Astrocyte (in vitro differentiated cells and primary cell): Measurements from ENCODE around the gene UBE2E2. TPM values are rescaled to one million over a fixed set of nuclear protein-coding genes. Genes with fewer than 3 reads are reported as not detected.

Experiments used
- DNase-seq: peaks from one replicate; pipeline ENCODE4 v3.0.0-alpha.2; 2010; ENCODE audit warnings: low read depth
- FAIRE-seq: peaks from 2 replicates; lab custom pipeline; 2011; peaks lifted over from hg19 to GRCh38; lab: Jason Lieb, UNC
- H2AFZ ChIP-seq: 2 replicates; pipeline ENCODE4 v1.6.0; 2012; ENCODE audit warnings: low read depth, low read length, inconsistent platforms
- H3K27ac ChIP-seq: 2 replicates; pipeline ENCODE4 v1.5.1; 2011; ENCODE audit warnings: low read depth, low read length, inconsistent platforms
- H3K27me3 ChIP-seq: 2 replicates; pipeline ENCODE4 v1.6.0; 2011; ENCODE audit warnings: low read length, inconsistent platforms; ENCODE audit not compliant: insufficient read depth
- H3K36me3 ChIP-seq: 2 replicates; pipeline ENCODE4 v1.5.1; 2011; ENCODE audit warnings: low read length, inconsistent platforms; ENCODE audit not compliant: insufficient read depth
- H3K4me1 ChIP-seq: 2 replicates; pipeline ENCODE4 v1.5.1; 2011; ENCODE audit warnings: low read length, inconsistent platforms; ENCODE audit not compliant: insufficient read depth
- H3K4me2 ChIP-seq: 2 replicates; pipeline ENCODE4 v1.6.0; 2012; ENCODE audit warnings: low read length, inconsistent platforms
- H3K4me3 ChIP-seq: 2 replicates; pipeline ENCODE4 v1.5.1; 2011; ENCODE audit warnings: low read depth, mild to moderate bottlenecking, low read length, inconsistent platforms; ENCODE audit not compliant: insufficient read depth
- H3K79me2 ChIP-seq: 2 replicates; pipeline ENCODE4 v1.6.0; 2012; ENCODE audit warnings: mild to moderate bottlenecking, low read length, inconsistent platforms; ENCODE audit not compliant: insufficient read depth
- H3K9ac ChIP-seq: 2 replicates; pipeline ENCODE4 v1.6.0; 2012; ENCODE audit warnings: mild to moderate bottlenecking, low read length, inconsistent platforms
- H3K9me3 ChIP-seq: 2 replicates; pipeline ENCODE4 v1.5.1; 2012; ENCODE audit warnings: low read depth, mild to moderate bottlenecking, low read length, inconsistent platforms; ENCODE audit not compliant: insufficient read depth
- H4K20me1 ChIP-seq: 2 replicates; pipeline ENCODE4 v1.6.0; 2012; ENCODE audit warnings: low read length, inconsistent platforms; ENCODE audit not compliant: insufficient read depth
- H3K27ac Mint-ChIP-seq: one replicate; pipeline ENCODE4 v1.8.0; 2021; ENCODE audit warnings: mild to moderate bottlenecking, mixed read lengths; ENCODE audit not compliant: unreplicated experiment
- H3K27me3 Mint-ChIP-seq: one replicate; pipeline ENCODE4 v1.8.0; 2021; ENCODE audit warnings: low read depth, mixed read lengths; ENCODE audit not compliant: unreplicated experiment
- H3K36me3 Mint-ChIP-seq: one replicate; pipeline ENCODE4 v1.8.0; 2021; ENCODE audit warnings: low read depth, mixed read lengths; ENCODE audit not compliant: unreplicated experiment
- H3K4me1 Mint-ChIP-seq: one replicate; pipeline ENCODE4 v1.8.0; 2021; ENCODE audit warnings: low read depth, mixed read lengths; ENCODE audit not compliant: unreplicated experiment
- H3K4me3 Mint-ChIP-seq: one replicate; pipeline ENCODE4 v1.8.0; 2021; ENCODE audit warnings: mild to moderate bottlenecking, moderate library complexity, mixed read lengths; ENCODE audit not compliant: unreplicated experiment
- H3K9me3 Mint-ChIP-seq: one replicate; pipeline ENCODE4 v1.8.0; 2021; ENCODE audit warnings: mild to moderate bottlenecking, mixed read lengths; ENCODE audit not compliant: unreplicated experiment
- CTCF ChIP-seq: IDR thresholded peaks from 2 replicates; pipeline ENCODE4 v1.5.1; 2011; ENCODE audit warnings: low read depth, mild to moderate bottlenecking, inconsistent platforms, low read length, moderate library complexity; ENCODE audit not compliant: insufficient read depth
- EZH2 ChIP-seq: IDR thresholded peaks from 2 replicates; pipeline ENCODE4 v1.6.1; 2012; ENCODE audit warnings: mild to moderate bottlenecking, low read length, inconsistent platforms; ENCODE audit not compliant: insufficient read depth
- total RNA-seq: library from RNA; stranded (reverse); gene quantifications from 2 replicates; pipeline ENCODE4 v1.2.1, GENCODE V29; 2021

The UBE2E2 gene
- total RNA-seq, 1 donor from 2014 or later = 89.8 TPM

DNA sequence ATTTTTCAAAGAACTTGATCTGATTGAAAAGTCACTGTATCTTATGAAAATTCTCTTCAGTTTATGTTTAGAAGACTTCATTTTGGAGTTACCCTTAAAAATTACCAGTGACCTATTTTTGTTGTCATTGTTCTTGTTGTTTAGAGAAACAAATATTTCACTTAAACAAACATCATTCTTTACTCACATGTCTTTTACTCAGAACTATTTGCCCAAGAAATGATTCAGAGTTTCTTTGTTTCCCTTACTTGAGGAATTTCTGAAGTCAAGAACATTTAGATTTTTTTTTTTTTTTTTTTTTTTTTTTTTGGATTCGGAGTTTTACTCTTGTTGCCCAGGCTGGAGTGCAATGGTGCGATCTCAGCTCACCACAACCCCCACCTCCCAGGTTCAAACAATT, 343.1 kb downstream of the UBE2E2 start:
- Mint-ChIP-seq H3K4me1 (peaks cover 26% of the 10 kb centered on the region), H3K36me3 (peaks cover 11% of the 10 kb centered on the region), H3K27ac (no peak overlapping the region), H3K27me3 (no peaks in the 10 kb centered on the region), H3K9me3 (peaks cover 6% of the 10 kb centered on the region), H3K4me3 (no peak overlapping the region)
- H3K27me3 ChIP-seq = peaks cover 2% of the 10 kb centered on the region
- no peak overlapping the region for H3K4me3 ChIP-seq
- no peaks in the 10 kb centered on the region for H3K4me1 ChIP-seq
- H3K4me2 ChIP-seq = no peak overlapping the region
- DNase-seq = no peak
- FAIRE-seq = no peak
- TF ChIP-seq EZH2 (no peak), CTCF (no peak)
- no peaks in the 10 kb centered on the region for H3K9me3 ChIP-seq
- no peaks in the 10 kb centered on the region for H4K20me1 ChIP-seq
- no peak overlapping the region for H3K27ac ChIP-seq
- no peaks in the 10 kb centered on the region for H3K36me3 ChIP-seq
- H3K79me2 ChIP-seq = no peaks in the 10 kb centered on the region
- H3K9ac ChIP-seq = no peak overlapping the region
- H2AFZ ChIP-seq = no peak overlapping the region

- Histone ChIP-seq H3K36me3 (no peaks in the 10 kb centered on the region), H3K9ac (no peak overlapping the region), H3K27ac (no peak overlapping the region), H3K27me3 (peaks cover 2% of the 10 kb centered on the region), H4K20me1 (no peaks in the 10 kb centered on the region), H3K4me2 (no peak overlapping the region), H3K4me3 (no peak overlapping the region), H3K79me2 (no peaks in the 10 kb centered on the region), H3K4me1 (no peaks in the 10 kb centered on the region), H2AFZ (no peak overlapping the region), H3K9me3 (no peaks in the 10 kb centered on the region)
- H3K27me3 Mint-ChIP-seq = no peaks in the 10 kb centered on the region
- H3K4me3 Mint-ChIP-seq = no peak overlapping the region
- DNase-seq = no peak
- no peak for FAIRE-seq
- H3K9me3 Mint-ChIP-seq = peaks cover 6% of the 10 kb centered on the region
- no peak for TF ChIP-seq CTCF
- TF ChIP-seq EZH2 = no peak
- H3K4me1 Mint-ChIP-seq = peaks cover 34% of the 10 kb centered on the region
- peaks cover 11% of the 10 kb centered on the region for H3K36me3 Mint-ChIP-seq
- peak overlapping the region; percentile 14 for H3K27ac Mint-ChIP-seq
Measured at GRCh38 chr3:23547905-23548650, 345.0 kb downstream of the UBE2E2 start.

- Histone ChIP-seq H3K9me3 (no peaks in the 10 kb centered on the region), H3K27me3 (peaks cover 2% of the 10 kb centered on the region), H3K79me2 (no peaks in the 10 kb centered on the region), H3K4me1 (no peaks in the 10 kb centered on the region), H3K36me3 (no peaks in the 10 kb centered on the region), H3K9ac (no peak overlapping the region), H3K4me3 (no peak overlapping the region), H2AFZ (no peak overlapping the region), H3K27ac (no peak overlapping the region), H3K4me2 (no peak overlapping the region), H4K20me1 (no peaks in the 10 kb centered on the region)
- Mint-ChIP-seq H3K4me3 (no peak overlapping the region), H3K4me1 (peaks cover 34% of the 10 kb centered on the region), H3K27me3 (no peaks in the 10 kb centered on the region), H3K27ac (no peak overlapping the region), H3K9me3 (peaks cover 6% of the 10 kb centered on the region), H3K36me3 (peaks cover 11% of the 10 kb centered on the region)
- TF ChIP-seq EZH2 = no peak
- TF ChIP-seq CTCF = no peak
- FAIRE-seq (no peak), DNase-seq (no peak)
Measured at GRCh38 chr3:23548706-23549105, 345.6 kb downstream of the UBE2E2 start.
